ENCODE data around the gene SRGAP2B.
"Not testable (repeated sequence)": the region's sequence is repeated elsewhere in the genome, so short reads cannot be mapped to it uniquely, and the experiment has no call there.

Gene SRGAP2B

DNA sequence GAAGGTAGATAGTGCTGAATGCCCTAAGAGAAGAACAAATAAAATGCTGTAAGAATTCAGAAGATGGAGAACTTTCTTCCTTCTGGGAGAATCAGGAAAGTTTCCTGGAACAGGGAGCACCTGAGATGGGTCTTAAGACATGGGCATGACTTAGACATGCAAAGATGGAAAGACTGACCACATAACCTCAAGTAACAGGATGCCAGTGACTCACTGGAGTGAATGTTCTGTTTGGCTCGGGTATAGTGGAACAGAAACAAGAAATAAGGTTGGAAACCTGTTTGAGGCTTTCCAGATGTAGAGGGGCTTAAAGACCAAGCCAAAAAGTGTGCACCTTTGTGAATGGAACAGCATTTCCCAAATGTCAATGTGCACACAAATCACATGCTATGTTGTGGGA, 102.2 kb downstream of the SRGAP2B start:
- DNase-seq = not testable (repeated sequence)

DNA sequence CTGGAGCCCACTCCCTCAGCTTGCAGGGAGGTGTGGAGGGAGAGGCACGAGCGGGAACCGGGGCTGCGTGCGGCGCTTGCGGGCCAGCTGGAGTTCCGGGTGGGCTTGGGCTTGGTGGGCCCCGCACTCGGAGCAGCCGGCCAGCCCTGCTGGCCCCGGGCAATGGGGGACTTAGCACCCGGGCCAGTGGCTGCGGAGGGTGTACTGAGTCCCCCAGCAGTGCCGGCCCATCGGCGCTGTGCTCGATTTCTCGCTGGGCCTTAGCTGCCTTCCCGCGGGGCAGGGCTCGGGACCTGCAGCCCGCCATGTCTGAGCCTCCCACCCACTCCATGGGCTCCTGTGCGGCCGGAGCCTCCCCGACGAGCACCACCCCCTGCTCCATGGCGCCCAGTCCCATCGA, 104.5 kb downstream of the SRGAP2B start:
- DNase-seq = not testable (repeated sequence)

DNA sequence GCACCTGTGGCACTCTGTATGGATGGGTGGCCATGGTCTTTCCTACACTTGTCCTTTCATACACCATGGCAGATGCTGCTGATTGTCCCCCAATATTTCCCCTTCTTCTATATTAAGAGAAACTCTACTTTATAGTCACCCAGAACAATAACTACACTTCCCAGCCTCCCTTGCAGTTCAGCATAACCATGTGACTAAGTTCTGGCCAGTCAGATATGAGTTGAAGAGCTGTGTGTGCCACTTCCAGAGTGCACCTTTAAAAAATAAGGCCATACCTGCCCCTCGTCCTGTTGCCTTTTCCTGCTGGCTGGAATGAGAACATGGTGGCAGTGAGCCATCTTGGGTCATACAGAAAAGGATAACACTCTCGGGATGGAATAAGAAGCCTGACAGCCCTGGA, 108.0 kb downstream of the SRGAP2B start:
- DNase-seq = not testable (repeated sequence)

GRCh38 chr1:144986171-144986860, 108.8 kb downstream of the SRGAP2B start:
- DNase-seq = not testable (repeated sequence)

- not testable (repeated sequence) for DNase-seq
These were observed 109.5 kb downstream of the SRGAP2B start for GRCh38 chr1:144985550-144986170.

GRCh38 chr1:144982802-144983525, 112.2 kb downstream of the SRGAP2B start:
- DNase-seq = not testable (repeated sequence)

DNA sequence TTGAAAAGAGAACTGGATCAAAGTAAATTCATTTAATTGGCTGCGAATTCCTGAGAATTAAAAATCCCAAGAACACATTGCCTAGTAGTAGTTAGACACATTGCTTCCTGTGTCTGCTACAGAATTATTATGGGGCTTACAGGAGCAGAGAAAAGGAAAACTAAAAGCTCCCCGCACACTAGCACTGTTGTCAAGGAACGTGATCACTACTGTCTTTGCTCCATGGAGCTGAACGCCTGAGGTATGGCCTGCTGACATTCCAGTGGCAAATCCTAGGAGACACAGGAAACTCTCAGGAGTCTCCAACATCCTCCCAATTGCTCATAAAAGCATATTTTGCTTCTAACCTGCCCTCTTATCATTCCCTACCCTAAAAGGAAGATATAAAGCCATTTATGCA, 114.0 kb downstream of the SRGAP2B start:
- DNase-seq = not testable (repeated sequence)

DNA sequence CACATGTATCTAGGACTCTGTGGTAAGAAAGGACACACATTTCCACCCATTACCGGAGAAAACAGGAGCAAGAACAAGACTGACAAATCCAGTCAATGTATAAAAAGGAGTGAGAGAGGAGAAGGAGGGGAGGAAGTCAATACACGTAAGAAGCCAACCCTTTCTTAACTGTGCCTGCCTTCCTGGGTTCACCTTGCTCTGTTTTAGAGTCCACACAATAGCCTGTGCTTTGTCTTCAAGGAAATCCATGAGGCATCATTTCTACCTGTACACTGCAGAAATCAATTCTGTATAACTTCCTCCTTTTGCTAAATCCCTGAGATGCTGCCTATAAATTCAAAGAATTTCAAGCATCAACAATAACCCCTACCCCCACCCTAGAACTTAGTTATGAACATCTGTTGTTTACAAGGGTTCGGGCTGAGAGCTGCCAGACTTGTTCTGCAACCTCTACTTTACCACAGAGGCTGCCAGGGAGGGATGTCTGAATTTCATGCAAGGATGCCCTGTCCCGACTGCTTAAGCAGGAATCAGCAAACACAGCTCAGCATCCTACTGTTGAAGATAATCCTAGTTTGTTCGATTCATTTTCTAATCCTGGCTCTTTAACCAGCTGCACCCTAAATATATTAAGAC, 115.0 kb downstream of the SRGAP2B start:
- not testable (repeated sequence) for DNase-seq

- not testable (repeated sequence) for DNase-seq
These were observed 117.3 kb downstream of the SRGAP2B start for GRCh38 chr1:144977856-144978255.

DNA sequence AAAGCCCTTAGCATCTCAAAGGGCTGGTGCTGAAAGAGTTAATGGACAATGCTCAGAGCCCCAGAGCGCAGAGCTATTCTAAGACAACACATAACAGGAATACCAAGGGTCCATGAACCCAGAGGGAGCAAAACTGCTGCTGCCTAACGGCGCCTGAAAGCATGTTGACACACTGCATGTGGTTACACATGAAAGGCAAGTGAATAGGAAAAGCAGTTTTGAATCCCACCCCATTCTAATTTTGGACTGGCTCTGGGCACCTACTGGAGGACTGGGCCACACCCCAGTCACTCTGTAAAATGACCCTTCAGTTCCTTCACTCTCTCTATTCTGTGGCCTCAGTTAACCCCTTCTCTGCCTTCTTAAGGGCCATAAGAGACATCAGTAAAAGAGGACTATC, 123.2 kb downstream of the SRGAP2B start:
- not testable (repeated sequence) for DNase-seq

DNA sequence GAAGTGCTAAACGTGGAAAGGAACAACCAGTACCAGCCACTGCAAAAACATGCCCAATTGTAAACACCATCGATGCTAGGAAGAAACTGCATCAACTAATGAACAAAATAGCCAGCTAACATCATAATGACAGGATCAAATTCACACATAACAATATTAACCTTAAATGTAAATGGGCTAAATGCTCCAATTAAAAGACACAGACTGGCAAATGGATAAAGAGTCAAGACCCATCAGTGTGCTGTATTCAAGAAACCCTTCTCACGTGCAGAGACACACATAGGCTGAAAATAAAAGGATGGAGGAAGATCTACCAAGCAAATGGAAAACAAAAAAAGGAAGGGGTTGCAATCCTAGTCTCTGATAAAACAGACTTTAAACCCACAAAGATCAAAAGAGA, 128.6 kb downstream of the SRGAP2B start:
- DNase-seq = not testable (repeated sequence)

DNA sequence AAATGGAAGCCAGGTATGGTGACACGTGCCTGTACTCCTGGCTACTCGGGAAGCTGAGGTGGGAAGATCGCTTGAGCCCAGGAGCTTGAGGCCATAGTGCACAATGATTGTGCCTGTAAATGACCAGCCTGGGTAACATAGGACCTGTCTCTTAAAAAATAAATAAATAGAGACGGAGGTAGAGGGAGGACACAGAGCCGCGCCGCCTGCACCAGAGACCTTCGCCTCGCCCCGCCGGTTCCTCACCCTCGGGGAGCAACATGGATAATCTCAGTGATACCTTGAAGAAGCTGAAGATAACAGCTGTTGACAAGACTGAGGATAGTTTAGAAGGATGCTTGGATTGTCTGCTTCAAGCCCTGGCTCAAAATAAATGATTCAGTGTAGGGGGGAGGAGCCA, 130.4 kb downstream of the SRGAP2B start:
- not testable (repeated sequence) for DNase-seq

GRCh38 chr1:144964186-144964585, 130.9 kb downstream of the SRGAP2B start:
- DNase-seq = not testable (repeated sequence)

GRCh38 chr1:144963571-144963970, 131.6 kb downstream of the SRGAP2B start:
- DNase-seq = not testable (repeated sequence)

GRCh38 chr1:144961604-144962583, 133.2 kb downstream of the SRGAP2B start:
- not testable (repeated sequence) for DNase-seq

DNA sequence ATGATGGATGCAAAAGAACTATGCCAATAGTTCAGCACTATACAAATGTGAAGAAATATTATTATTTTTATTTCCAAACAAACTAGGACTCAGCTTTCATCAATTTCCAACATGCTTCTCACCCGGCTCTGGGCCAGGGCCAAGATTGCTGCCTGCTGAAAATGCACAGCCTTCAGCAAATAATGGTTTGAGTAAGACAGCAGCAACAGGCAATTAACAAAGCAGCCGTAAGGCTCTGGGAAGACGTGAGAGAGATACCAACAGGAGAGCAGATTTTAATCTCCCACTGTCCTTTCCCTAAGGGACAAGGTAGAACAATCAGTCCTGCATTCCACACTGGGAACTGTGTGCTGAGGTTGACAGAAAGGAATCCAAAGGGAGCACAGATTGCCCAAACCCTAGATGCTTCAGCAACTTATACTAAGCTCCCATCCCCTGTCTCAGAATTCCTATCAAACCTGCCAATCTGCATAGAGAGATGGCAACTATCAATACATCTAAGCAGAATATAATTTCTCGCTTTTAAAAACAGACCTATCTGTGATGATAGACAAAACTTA, 134.1 kb downstream of the SRGAP2B start:
- not testable (repeated sequence) for DNase-seq

- not testable (repeated sequence) for DNase-seq
These were observed 146.7 kb downstream of the SRGAP2B start for GRCh38 chr1:144948390-144948789.

DNA sequence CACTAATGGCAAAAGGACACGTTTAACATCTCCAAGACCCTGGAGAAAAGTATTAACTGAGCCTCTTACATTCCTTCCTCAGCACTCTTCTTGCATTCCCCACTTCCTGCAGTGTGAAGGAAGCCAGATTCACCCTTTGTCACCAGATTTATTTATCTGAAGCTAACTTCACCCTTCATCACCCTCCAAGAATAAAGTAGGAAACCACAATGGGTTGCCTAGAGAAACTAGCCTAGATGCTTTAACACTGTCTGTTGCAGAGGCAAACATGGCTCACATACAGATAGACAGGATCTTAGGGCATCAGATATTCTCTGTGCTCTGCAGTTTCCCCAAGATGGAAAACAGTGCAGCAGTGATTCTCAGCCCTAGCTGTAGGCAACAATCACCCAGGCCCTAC, 147.6 kb downstream of the SRGAP2B start:
- DNase-seq = not testable (repeated sequence)

- not testable (repeated sequence) for DNase-seq
These were observed 148.3 kb downstream of the SRGAP2B start for GRCh38 chr1:144946525-144947480.

DNA sequence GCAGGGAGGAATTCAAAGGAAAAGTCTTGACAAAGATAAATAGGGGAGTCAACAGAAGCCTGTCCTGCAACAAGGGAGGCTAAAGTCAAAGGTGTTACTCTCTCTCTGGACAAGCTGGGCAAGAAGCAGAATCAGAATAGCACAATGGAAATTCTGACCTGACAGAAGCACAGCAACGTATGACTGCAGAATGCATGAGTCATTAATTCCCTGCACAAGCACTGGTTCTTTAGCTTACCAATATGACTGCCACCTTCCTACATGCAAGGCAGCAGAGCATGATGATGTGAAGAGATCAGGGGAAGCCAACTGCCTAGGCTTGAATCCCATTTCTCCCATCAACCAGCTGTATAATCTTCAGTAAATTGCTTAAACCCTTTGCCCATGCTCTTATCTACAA, 153.4 kb downstream of the SRGAP2B start:
- DNase-seq = not testable (repeated sequence)

All from DMS153 (cell line).